Lower leg skin (tissue), 3 donors: ENCODE data around the gene AUTS2.

Experiments used
- CTCF ChIP-seq, 3 donors: fragments of 450-650 bp; IDR thresholded peaks; one replicate each; pipeline ENCODE4 v1.5.1; 2016; ENCODE audit warnings: antibody characterized with exemption in 3 of 3, mild to moderate bottlenecking in 3 of 3, moderate library complexity in 2 of 3
- POLR2A ChIP-seq, 2 donors: fragments of 450-650 bp; IDR thresholded peaks; one replicate each; pipeline ENCODE4 v1.6.1; 2016 to 2017; ENCODE audit warnings: antibody characterized with exemption in 2 of 2, mild to moderate bottlenecking in 1 of 2, moderate library complexity in 1 of 2

- no peak for TF ChIP-seq CTCF (IDR thresholded peaks at IDR 0.05)
- TF ChIP-seq POLR2A (IDR thresholded peaks at IDR 0.05): no peak
Measured at GRCh38 chr7:70487428-70487827, 889.2 kb downstream of the AUTS2 start.
